GM18909 (cell line): ENCODE results near the gene SERAC1.

Experiments
- ATAC-seq: cut with Tn5 transposase; IDR thresholded peaks from one replicate; pipeline ENCODE4 v1.9.1; 2021; ENCODE audit warnings: mild to moderate bottlenecking; ENCODE audit not compliant: unreplicated experiment, poor library complexity

Gene SERAC1

DNA sequence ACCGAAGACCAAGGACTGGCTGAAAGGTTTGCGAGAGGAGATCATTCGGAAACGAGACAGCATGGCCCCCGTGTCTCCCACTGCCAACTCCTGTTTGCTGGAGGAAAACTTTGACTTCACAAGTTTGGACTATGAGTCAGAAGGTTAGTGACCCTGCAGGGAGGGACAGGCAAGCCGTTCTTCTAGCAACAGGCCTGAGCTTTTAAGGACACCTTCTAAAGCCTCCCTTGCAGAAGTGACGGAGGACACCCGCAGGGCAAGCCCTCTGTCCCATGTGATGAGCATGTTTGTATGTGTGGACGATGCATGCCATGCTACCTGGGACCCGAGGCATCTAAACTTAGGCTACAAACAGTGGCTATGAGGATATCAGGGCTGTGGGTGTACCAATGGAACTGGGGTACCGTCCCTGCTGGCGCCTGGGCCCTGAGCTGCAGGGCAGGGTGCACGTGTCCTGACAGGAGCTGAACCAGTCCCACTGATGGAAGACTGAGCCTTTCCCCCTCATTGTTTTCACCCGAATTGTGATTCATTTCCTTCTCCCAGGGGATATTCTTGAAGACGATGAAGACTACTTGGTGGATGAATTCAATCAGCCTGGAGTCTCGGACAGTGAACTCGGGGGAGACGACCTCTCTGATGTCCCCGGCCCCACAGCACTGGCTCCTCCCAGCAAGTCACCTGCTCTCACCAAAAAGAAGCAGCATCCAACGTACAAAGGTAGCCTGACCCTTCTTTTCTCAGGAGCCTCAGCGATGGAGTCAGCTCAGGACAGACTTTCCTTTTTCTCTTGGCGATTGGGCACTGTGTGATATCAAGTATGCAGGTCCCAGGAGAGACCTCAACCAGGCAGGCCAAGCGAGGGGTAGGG is 84.4 kb downstream of the SERAC1 start:
- no peak for ATAC-seq

DNA sequence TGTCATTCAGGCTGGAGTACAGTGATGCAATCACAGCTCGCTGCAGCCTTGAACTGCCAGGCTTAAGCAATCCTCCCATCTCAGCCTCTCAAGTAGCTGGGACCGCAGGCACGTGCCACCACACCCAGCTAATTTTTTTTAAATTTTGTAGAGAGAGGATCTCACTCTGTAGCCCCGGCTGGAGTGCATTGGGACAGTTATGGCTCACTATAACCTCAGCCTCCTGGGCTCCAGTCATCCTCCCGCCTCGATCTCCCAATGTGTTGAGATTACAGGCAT is 86.5 kb downstream of the SERAC1 start:
- no peak for ATAC-seq

DNA sequence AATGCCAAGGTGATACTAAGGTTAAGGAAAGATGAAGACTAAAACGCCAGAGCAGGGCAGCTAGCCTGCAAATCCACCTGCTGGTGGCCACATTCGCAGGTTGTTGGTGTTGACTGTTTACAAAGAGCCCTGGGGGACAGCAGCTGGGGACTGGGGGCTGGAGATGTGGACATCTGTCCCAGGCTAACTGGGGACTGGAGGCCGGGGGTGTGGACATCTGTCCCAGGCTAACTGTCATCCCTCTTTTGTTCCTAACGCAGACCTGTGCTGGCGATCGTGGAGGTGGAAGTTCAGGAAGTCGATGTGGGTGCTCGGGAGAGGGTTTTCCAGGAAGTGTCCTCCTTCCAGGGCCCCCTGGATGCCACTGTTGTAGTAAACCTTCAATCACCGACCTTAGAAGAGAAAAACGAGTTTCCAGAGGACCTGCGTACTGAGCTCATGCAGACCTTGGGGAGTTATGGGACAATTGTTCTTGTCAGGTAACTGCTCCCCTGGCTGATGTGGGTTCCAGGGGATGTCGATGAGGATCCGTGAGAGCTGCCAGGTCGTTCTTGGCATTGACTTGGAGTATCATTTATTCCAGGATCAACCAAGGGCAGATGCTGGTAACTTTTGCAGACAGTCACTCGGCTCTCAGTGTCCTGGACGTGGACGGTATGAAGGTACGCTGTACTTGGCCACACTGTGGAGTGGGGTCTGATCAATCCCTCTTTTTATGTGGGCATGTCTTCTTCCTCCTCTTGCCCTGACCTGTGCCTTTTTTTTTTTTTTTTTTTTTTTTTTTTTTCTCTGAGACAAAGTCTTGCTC is 87.0 kb downstream of the SERAC1 start:
- ATAC-seq: no peak

- no peak for ATAC-seq
Observed at GRCh38 chr6:158078320-158078719, 89.7 kb downstream of the SERAC1 start.

DNA sequence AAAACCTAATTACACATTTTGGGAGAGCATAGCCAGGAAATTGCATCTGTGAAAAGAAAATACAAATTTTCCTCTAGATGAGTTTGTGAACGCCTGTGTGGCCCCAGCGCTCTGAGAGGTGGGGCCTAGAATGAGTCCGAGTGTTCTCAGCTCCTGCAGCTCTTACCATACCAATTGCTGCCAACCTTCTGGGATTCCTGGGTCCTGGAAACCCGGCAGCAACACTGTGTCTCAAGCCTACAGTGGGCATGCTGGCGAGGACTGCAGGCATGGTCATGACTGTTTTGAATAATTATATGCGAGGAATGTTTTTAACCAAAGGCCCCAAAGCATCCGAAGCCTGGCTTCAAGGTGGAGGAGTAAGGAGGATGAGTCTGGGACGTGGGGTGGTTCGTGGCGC is 90.4 kb downstream of the SERAC1 start:
- ATAC-seq: no peak

DNA sequence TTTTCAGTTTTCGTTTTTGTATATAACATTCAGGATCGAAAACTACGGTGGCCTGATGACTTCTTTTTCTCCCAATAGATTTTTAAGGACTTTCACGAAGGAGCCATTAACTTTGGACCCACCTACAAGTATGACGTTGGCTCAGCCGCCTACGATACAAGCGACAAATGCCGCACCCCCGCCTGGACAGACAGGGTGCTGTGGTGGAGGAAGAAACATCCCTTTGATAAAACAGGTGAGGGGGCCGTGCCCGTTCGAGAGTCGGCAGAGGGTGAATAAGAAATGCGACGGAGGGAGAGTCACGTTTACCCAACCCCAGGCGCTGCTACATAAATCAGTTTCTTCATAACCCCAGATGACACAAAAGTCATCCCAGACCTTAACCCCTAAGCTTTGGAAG is 91.5 kb downstream of the SERAC1 start:
- no peak for ATAC-seq

DNA sequence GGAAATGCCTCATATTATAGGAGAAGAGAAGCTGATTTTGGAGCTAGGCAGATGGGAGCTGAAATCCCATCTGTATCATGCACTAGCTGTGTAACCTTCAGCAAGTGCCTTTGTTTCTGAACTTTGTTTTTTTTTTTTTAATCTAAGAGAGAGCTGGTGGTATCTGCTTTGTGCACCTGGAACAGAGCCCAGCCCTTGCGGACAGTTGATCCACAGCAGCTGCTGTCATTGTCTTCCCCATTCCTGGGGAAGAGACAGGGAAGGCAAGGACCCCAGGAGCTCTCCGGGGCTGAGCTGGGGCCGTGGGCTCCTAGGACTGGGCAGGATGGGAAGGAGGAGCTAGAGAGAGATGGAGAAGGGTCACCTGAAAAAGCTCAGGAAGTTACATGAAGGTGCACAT is 94.3 kb downstream of the SERAC1 start:
- no peak for ATAC-seq

DNA sequence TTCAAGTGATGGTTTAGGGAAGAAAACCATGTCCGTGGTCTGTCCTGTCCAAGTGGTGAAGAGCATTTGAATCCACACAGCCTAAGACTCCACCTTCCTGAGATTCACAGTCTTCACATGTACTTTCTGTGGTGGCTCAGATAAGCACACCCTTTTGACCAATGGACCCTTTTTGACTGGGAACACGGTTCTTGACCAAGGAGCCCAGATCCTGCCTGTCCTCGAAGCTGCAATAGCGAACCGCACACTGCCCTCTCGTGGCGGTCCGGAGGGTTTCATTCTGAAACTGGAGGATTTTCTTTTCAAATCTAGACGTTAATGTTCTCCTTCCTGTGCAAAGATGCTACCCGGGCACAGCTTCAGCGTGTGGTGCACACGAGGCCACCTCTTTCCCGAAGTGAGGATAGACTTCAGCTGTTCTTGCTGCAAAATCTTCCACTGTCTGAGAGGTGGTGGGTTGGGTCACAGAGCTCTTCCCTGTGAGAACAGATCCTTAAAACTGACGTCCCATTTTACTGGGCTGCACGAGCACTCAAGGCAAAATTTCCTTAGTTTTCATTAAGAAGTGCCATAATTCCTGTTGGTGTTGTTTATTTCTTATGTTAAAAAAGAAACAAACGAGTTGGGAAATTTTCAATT is 95.9 kb downstream of the SERAC1 start:
- no peak for ATAC-seq

- ATAC-seq: no peak
Observed at GRCh38 chr6:158071121-158072082, 96.7 kb downstream of the SERAC1 start.

- no peak for ATAC-seq
Observed at GRCh38 chr6:158070513-158070912, 97.5 kb downstream of the SERAC1 start.

DNA sequence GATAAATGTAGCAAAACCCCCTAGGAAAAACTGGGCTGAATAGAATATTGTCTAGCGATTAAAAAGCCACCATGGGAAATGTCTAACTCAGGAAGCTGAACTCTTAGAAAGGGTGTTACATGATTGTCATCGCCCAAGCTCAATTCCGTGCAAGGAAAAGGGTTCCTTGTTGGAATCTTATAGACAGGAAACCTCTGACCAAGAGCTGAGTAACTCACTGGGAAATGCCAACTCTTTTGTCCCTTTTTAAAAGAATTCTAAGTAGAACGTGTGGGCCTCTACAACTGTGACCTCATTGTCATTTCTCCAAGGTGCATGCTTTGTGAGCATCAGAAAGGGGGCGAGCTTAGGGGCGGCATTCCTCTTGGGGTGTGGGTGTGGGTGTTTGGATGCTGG is 98.3 kb downstream of the SERAC1 start:
- ATAC-seq: no peak

DNA sequence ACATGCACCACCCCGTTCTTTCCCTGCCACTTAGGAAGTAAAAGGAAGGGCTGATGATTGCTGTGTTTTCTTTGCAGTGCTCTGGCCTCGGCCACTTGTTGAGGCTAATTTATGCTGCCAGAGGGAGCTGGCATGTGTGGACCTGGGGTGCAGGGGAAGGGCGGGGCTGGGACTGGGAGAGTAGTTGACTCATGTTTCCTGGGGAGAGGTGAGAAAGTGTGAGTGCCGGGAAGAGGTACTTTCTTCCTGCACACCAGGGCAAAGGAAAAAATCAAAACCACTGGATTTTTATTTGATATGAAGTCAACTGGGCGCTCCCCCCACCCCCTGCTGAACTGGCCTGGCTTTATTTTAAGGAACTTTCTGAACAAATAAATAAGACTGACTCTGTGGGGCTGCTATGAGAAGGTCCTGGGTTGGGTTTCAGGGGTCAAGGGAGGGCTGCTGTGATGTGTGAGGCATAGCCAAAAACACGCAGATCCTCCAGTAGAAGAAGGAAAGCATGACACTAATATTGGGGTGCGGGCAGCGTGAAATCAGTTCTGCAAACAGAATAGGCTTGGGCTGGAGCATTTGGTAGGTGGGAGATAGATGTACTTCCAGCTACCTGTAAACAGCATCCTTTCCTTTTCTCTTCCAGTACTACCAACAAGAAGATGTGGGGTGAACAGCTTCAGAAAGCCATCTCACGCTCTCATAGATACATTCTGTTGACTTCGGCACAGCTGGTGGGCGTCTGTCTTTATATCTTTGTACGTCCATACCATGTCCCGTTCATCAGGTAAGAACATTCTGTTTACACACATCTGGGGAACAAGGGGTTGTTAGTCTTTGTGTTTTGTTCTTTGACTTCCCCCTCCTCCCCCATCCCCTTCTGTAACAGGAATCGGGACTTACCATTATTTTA is 98.9 kb downstream of the SERAC1 start:
- no peak for ATAC-seq

DNA sequence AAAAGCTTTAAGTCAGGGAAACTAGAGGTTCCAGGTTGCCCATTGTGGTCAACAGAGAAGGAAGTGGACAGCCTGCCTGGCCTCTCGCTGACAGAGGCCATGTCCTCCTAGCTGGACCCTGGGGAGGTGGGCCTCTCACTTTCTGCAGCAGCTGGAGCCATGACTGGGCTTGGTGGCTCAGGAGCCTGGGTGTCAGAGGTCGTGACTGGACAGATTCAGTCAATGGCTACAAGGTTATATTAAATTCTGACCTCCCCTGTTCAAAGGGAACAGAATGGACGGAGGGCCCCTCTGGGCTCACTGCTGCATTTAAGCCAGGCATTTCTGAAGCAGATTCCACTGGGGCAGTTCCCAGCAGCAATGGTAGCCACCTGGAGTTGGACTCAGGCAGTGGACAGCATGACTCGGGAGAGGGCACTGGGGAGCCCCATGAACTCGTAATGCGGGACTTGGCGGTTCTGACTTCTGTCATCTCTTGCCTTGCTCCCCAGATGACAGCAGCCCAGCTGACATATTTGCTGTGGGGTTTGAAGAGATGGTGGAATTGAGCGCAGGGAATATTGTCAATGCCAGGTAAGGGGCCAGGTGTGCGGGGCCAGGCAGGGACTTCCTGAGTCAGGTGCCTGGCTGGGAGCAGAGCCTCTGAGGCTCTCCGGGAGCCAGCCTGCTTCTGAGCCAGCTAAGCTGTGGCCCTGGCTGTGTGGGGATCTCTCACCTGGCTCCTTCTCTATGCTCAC is 99.7 kb downstream of the SERAC1 start:
- no peak for ATAC-seq

DNA sequence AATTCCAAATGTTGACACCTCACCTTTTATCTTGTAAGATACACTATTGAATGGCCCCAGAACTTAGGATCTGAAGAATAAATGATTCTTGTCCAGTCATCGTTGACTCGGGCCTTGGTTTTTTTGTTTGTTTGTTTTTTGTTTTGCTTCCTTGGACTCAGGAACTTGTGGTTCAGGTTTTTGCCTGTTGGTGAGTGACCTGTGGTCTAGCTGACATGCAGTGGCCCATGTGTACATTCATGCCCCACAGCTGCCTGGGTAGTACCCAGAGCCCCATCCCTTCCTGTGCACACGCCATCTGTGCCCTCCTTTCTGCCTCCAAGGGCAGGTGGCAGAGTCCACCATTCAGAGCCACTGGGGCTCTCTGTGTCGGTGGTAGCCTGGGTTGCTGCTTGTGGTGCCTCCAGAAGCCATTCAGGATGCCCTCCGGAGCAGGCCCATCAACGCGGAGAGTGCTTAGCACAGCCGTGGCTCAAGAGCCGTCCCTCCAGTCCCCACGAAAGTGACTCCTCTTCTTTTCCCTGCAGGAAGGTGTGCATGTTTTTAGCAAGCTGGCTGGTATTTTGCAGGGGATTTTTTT is 100.5 kb downstream of the SERAC1 start:
- ATAC-seq: no peak

GRCh38 chr6:158066136-158066781 is 101.8 kb downstream of the SERAC1 start:
- ATAC-seq: no peak

- ATAC-seq: no peak
Observed at GRCh38 chr6:158064725-158065251, 103.3 kb downstream of the SERAC1 start.

DNA sequence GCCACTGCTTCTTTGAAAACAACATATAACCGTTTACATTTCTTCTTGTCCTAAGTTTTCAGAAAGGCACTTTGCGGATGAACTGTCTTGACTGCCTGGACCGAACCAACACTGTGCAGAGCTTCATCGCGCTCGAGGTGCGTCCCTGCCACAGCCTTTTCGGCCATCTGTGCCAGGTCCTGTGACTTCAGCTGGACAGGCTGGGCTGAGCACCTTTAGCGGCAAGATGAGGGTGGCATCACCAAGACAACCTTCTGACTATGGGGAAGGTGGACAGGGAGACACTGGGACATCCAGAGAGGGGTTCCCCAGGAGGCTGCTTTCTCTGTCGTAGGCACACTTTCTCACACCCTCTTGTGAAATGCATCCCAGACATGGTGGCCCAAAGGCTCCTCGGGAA is 104.3 kb downstream of the SERAC1 start:
- ATAC-seq: no peak
